Sigmoid colon (tissue), 4 donors: ENCODE data around the gene EPHA10.

ENCODE experiments used
- POLR2A ChIP-seq, 2 donors: fragments of 450-650 bp; IDR thresholded peaks; one replicate each; pipeline ENCODE4 v1.6.1; 2016; ENCODE audit warnings: antibody characterized with exemption in 2 of 2, mild to moderate bottlenecking in 2 of 2, moderate library complexity in 2 of 2
- POLR2AphosphoS5 ChIP-seq, 4 donors: sonication (generic); formaldehyde crosslinking; IDR thresholded peaks; one replicate each; pipeline ENCODE4 v1.6.1; 2017; ENCODE audit warnings: antibody characterized with exemption in 4 of 4
- TF ChIP-seq, protein P1 (sequence below), 4 experiments: fragments of 450-650 bp in 3 of 4; fragments of 200-600 bp in 1 of 4; IDR thresholded peaks; one replicate each; pipeline ENCODE4 v1.5.1; 2016 to 2019; ENCODE audit warnings: antibody characterized with exemption in 4 of 4, mild to moderate bottlenecking in 3 of 4, moderate library complexity in 2 of 4

DNA sequence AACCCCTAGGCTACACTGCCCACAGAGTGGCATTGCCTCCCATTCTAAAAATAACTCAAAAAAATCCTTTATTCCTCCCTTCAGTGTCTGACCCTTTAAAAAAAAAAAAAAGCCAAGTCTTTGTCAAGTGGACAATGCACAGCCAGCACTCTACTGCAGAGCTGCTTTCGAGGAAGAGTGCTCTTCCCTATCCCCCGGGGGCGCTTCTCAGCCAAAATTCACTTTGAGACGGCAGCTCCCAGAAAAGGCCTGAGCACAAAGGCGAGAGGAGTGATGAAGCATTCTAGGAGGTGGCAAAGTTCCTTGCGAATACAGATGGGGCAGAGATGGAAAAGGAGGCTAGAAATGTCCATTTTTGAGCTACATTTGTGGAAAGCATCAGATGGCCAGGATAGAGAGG lies 23.3 kb downstream of the EPHA10 start:
- TF ChIP-seq POLR2A (IDR thresholded peaks at IDR 0.05) (no peak), POLR2AphosphoS5 (IDR thresholded peaks at IDR 0.05) (no peak)
- TF ChIP-seq, protein P1, sequence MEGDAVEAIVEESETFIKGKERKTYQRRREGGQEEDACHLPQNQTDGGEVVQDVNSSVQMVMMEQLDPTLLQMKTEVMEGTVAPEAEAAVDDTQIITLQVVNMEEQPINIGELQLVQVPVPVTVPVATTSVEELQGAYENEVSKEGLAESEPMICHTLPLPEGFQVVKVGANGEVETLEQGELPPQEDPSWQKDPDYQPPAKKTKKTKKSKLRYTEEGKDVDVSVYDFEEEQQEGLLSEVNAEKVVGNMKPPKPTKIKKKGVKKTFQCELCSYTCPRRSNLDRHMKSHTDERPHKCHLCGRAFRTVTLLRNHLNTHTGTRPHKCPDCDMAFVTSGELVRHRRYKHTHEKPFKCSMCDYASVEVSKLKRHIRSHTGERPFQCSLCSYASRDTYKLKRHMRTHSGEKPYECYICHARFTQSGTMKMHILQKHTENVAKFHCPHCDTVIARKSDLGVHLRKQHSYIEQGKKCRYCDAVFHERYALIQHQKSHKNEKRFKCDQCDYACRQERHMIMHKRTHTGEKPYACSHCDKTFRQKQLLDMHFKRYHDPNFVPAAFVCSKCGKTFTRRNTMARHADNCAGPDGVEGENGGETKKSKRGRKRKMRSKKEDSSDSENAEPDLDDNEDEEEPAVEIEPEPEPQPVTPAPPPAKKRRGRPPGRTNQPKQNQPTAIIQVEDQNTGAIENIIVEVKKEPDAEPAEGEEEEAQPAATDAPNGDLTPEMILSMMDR (IDR thresholded peaks at IDR 0.05) = no peak
